Stimulated activated CD8-positive, alpha-beta memory T cell treated with anti-CD3 and anti-CD28 coated beads, Interleukin-12 subunit alpha, Interleukin-12 subunit beta, amount 100 ng/mL, for 24 hours (primary cell): ENCODE data around the gene C11orf68.
A peak's percentile ranks its signal among the peaks of the same experiment; 100 is the strongest.

ENCODE experiments used
- DNase-seq: peaks from one replicate; pipeline ENCODE4 v3.0.0-alpha.2; 2020; ENCODE audit errors: extremely low read depth

Gene C11orf68

GRCh38 chr11:65891219-65892136 is 27.4 kb downstream of the C11orf68 start:
- no peak for DNase-seq

GRCh38 chr11:65890324-65891218 is 28.3 kb downstream of the C11orf68 start, which contains the start of gene CCDC85B:
CCDC85B (plus strand) TSS chr11:65890673; CDS start chr11:65890784, 111 bp downstream.
- peak; percentile 96 for DNase-seq

GRCh38 chr11:65888163-65888814 is 30.6 kb downstream of the C11orf68 start, which contains the start of gene FIBP:
FIBP (minus strand) TSS chr11:65888471; CDS start chr11:65888418, 53 bp downstream.
- peak; percentile 91 for DNase-seq

- DNase-seq = no peak
Measured at GRCh38 chr11:65887723-65888162, 31.1 kb downstream of the C11orf68 start.

- no peak for DNase-seq
Measured at GRCh38 chr11:65886826-65887722, 31.8 kb downstream of the C11orf68 start.

- DNase-seq = no peak
Measured at GRCh38 chr11:65885808-65886536, 32.9 kb downstream of the C11orf68 start.

GRCh38 chr11:65885231-65885630 is 33.6 kb downstream of the C11orf68 start:
- no peak for DNase-seq

- DNase-seq = no peak
Measured at GRCh38 chr11:65884716-65885092, 34.2 kb downstream of the C11orf68 start.

GRCh38 chr11:65883786-65884715 is 34.8 kb downstream of the C11orf68 start:
- DNase-seq = no peak

GRCh38 chr11:65883058-65883761 is 35.7 kb downstream of the C11orf68 start:
- DNase-seq = no peak

- no peak for DNase-seq
Measured at GRCh38 chr11:65882120-65883057, 36.5 kb downstream of the C11orf68 start.

- no peak for DNase-seq
Measured at GRCh38 chr11:65880844-65881421, 37.9 kb downstream of the C11orf68 start.

- DNase-seq = no peak
Measured at GRCh38 chr11:65880027-65880426, 38.8 kb downstream of the C11orf68 start.

GRCh38 chr11:65879617-65880016 is 39.2 kb downstream of the C11orf68 start, which contains the start of gene CTSW:
CTSW (plus strand) TSS chr11:65879837; CDS start chr11:65879855, 18 bp downstream.
- DNase-seq = no peak

- peak; percentile 83 for DNase-seq
Measured at GRCh38 chr11:65873318-65874156, 45.3 kb downstream of the C11orf68 start.
